Kidney (tissue), 2 donors: ENCODE data around the gene CD4. TPM values are rescaled to one million over a fixed set of nuclear protein-coding genes. Genes with fewer than 3 reads are reported as not detected.

ENCODE experiments used
- polyA plus RNA-seq: library from polyadenylated mRNA; stranded (reverse); fragments of 350-450 nt; fragmentation: Illumina TruSeq; extraction: RNeasy Lipid Tissue Mini Kit (QIAGEN cat#74804); gene quantifications from one replicate; pipeline ENCODE4 v1.2.3, GENCODE V29; 2014; ENCODE audit warnings: low read depth, low replicate concordance; ENCODE audit not compliant: insufficient read depth
- total RNA-seq: library from RNA; stranded (reverse); fragmentation: NEBNext Ultra II Directional; extraction: Animal tissue kit (Norgen Biotek cat#: 25700); gene quantifications from one replicate; pipeline ENCODE4 v1.2.1, GENCODE V29; 2021
- donor health status: DM: yes; HTN: yes; CAD: no.

Gene CD4
- total and polyA plus RNA-seq, 2 donors from 2014 or later = 12.2 to 38.1 TPM

Other genes with a start within 250 kb of the CD4 start
- 21.5 TPM for gene IFFO1, start 233.5 kb upstream of the CD4 start, total RNA-seq
- 11.5 TPM for gene IFFO1, start 233.5 kb upstream of the CD4 start, polyA plus RNA-seq
- gene NOP2, start 221.2 kb upstream of the CD4 start, total RNA-seq = 29.7 TPM
- gene NOP2, start 221.2 kb upstream of the CD4 start, polyA plus RNA-seq = 12.2 TPM
- 224 TPM for gene CHD4, start 182.1 kb upstream of the CD4 start, total RNA-seq
- 109 TPM for gene CHD4, start 182.1 kb upstream of the CD4 start, polyA plus RNA-seq
- 4.9 TPM for gene LPAR5, start 153.6 kb upstream of the CD4 start, total RNA-seq
- 0.97 TPM for gene LPAR5, start 153.6 kb upstream of the CD4 start, polyA plus RNA-seq
- gene ACRBP, start 142.1 kb upstream of the CD4 start, total RNA-seq = 3.4 TPM
- 2.1 TPM for gene ACRBP, start 142.1 kb upstream of the CD4 start, polyA plus RNA-seq
- gene ING4, start 126.4 kb upstream of the CD4 start, total RNA-seq = 42.6 TPM
- 56.0 TPM for gene ING4, start 126.4 kb upstream of the CD4 start, polyA plus RNA-seq
- gene ZNF384, start 100.2 kb upstream of the CD4 start, total RNA-seq = 51.6 TPM
- 19.7 TPM for gene ZNF384, start 100.2 kb upstream of the CD4 start, polyA plus RNA-seq
- gene PIANP, start 88.7 kb upstream of the CD4 start, total RNA-seq = 0.63 TPM
- 0.45 TPM for gene PIANP, start 88.7 kb upstream of the CD4 start, polyA plus RNA-seq
- 71.9 TPM for gene COPS7A, start 65.5 kb upstream of the CD4 start, total RNA-seq
- gene COPS7A, start 65.5 kb upstream of the CD4 start, polyA plus RNA-seq = 94.1 TPM
- 141 TPM for gene MLF2, start 36.4 kb upstream of the CD4 start, total RNA-seq
- gene MLF2, start 36.4 kb upstream of the CD4 start, polyA plus RNA-seq = 289 TPM
- gene PTMS, start 23.2 kb upstream of the CD4 start, total RNA-seq = 269 TPM
- 590 TPM for gene PTMS, start 23.2 kb upstream of the CD4 start, polyA plus RNA-seq
- 1.3 TPM for gene LAG3, start 17.0 kb upstream of the CD4 start, total RNA-seq
- not detected for gene LAG3, start 17.0 kb upstream of the CD4 start, polyA plus RNA-seq
- gene GPR162, start 32.3 kb downstream of the CD4 start, total RNA-seq = 5.0 TPM
- 9.8 TPM for gene GPR162, start 32.3 kb downstream of the CD4 start, polyA plus RNA-seq
- gene P3H3, start 38.9 kb downstream of the CD4 start, total RNA-seq = 17.0 TPM
- gene P3H3, start 38.9 kb downstream of the CD4 start, polyA plus RNA-seq = 18.5 TPM
- 2.6 TPM for gene GNB3, start 51.4 kb downstream of the CD4 start, total RNA-seq
- gene GNB3, start 51.4 kb downstream of the CD4 start, polyA plus RNA-seq = 1.4 TPM
- 1.3 TPM for gene CDCA3, start 61.8 kb downstream of the CD4 start, total RNA-seq
- 2.1 TPM for gene CDCA3, start 61.8 kb downstream of the CD4 start, polyA plus RNA-seq
- 75.5 TPM for gene USP5, start 62.6 kb downstream of the CD4 start, total RNA-seq
- 52.3 TPM for gene USP5, start 62.6 kb downstream of the CD4 start, polyA plus RNA-seq
- gene TPI1, start 78.0 kb downstream of the CD4 start, total RNA-seq = 437 TPM
- 1,220 TPM for gene TPI1, start 78.0 kb downstream of the CD4 start, polyA plus RNA-seq
- gene SPSB2, start 83.8 kb downstream of the CD4 start, total RNA-seq = 19.0 TPM
- gene SPSB2, start 83.8 kb downstream of the CD4 start, polyA plus RNA-seq = 21.3 TPM
- 16.6 TPM for gene LRRC23, start 115.3 kb downstream of the CD4 start, total RNA-seq
- gene LRRC23, start 115.3 kb downstream of the CD4 start, polyA plus RNA-seq = 19.7 TPM
- gene ENO2, start 125.1 kb downstream of the CD4 start, total RNA-seq = 35.7 TPM
- gene ENO2, start 125.1 kb downstream of the CD4 start, polyA plus RNA-seq = 10.3 TPM
- gene ATN1, start 138.4 kb downstream of the CD4 start, total RNA-seq = 119 TPM
- gene ATN1, start 138.4 kb downstream of the CD4 start, polyA plus RNA-seq = 34.2 TPM
- not detected for gene RNU7-1, start 154.3 kb downstream of the CD4 start, total RNA-seq
- gene RNU7-1, start 154.3 kb downstream of the CD4 start, polyA plus RNA-seq = not detected
- gene C12orf57, start 154.5 kb downstream of the CD4 start, total RNA-seq = 175 TPM
- 336 TPM for gene C12orf57, start 154.5 kb downstream of the CD4 start, polyA plus RNA-seq
- 70.8 TPM for gene PTPN6, start 161.8 kb downstream of the CD4 start, total RNA-seq
- 38.0 TPM for gene PTPN6, start 161.8 kb downstream of the CD4 start, polyA plus RNA-seq
- 141 TPM for gene PHB2, start 181.1 kb downstream of the CD4 start, total RNA-seq
- 222 TPM for gene PHB2, start 181.1 kb downstream of the CD4 start, polyA plus RNA-seq
- 50.3 TPM for gene EMG1, start 181.4 kb downstream of the CD4 start, total RNA-seq
- 74.3 TPM for gene EMG1, start 181.4 kb downstream of the CD4 start, polyA plus RNA-seq
- 77.8 TPM for gene LPCAT3, start 228.9 kb downstream of the CD4 start, total RNA-seq
- 59.2 TPM for gene LPCAT3, start 228.9 kb downstream of the CD4 start, polyA plus RNA-seq